Lung (tissue), 12 donors: ENCODE results near the gene SOBP. TPM values are rescaled to one million over a fixed set of nuclear protein-coding genes. Genes with fewer than 3 reads are reported as not detected.
A peak's percentile ranks its signal among the peaks of the same experiment; 100 is the strongest.

ENCODE experiments used
- ATAC-seq: fragments of 200-7000 bp; cut with Tn5 transposase; one replicate; pipeline ENCODE4 v1.9.1; 2020; ENCODE audit warnings: moderate number of reproducible peaks; ENCODE audit not compliant: insufficient read depth, low FRiP score
- DNase-seq, 3 donors: peaks; one replicate each; pipeline ENCODE4 v3.0.0-alpha.2; 2013 to 2017
- H3K27ac ChIP-seq, 2 donors: one replicate each; pipeline ENCODE4 v1.5.1; 2013; ENCODE audit warnings: mild to moderate bottlenecking in 2 of 2, moderate library complexity in 2 of 2, control low read depth in 1 of 2, inconsistent platforms in 1 of 2, low read depth in 1 of 2, low read length in 1 of 2
- H3K27me3 ChIP-seq, 3 donors: one replicate each; pipeline ENCODE4 v1.5.1; 2013; ENCODE audit warnings: low read length in 2 of 3; ENCODE audit not compliant: control insufficient read depth in 3 of 3, insufficient read depth in 3 of 3
- H3K36me3 ChIP-seq, 4 donors: one replicate each; pipeline ENCODE4 v1.5.1; 2013; ENCODE audit warnings: low read length in 4 of 4, mild to moderate bottlenecking in 1 of 4, moderate library complexity in 1 of 4; ENCODE audit not compliant: control insufficient read depth in 4 of 4, insufficient read depth in 4 of 4
- H3K4me1 ChIP-seq, 5 donors: one replicate each; pipeline ENCODE4 v1.5.1; 2013; ENCODE audit warnings: low read length in 5 of 5, mild to moderate bottlenecking in 2 of 5, moderate library complexity in 1 of 5; ENCODE audit not compliant: control insufficient read depth in 5 of 5, insufficient read depth in 5 of 5
- H3K4me3 ChIP-seq: one replicate; pipeline ENCODE4 v1.5.1; 2013; ENCODE audit warnings: mild to moderate bottlenecking, control low read depth, moderate library complexity
- H3K9ac ChIP-seq, 2 donors: one replicate each; pipeline ENCODE4 v1.5.1; 2013; ENCODE audit warnings: low read length in 2 of 2, control low read depth in 1 of 2; ENCODE audit not compliant: insufficient read depth in 1 of 2
- H3K9me3 ChIP-seq, 4 donors: one replicate each; pipeline ENCODE4 v1.5.1; 2013; ENCODE audit warnings: low read length in 3 of 4, mild to moderate bottlenecking in 1 of 4, moderate library complexity in 1 of 4; ENCODE audit not compliant: control insufficient read depth in 4 of 4, insufficient read depth in 3 of 4
- WGBS, 2 donors: extraction: QIAGEN DNeasy Blood & Tissue Kit; methylation state at CpG; one replicate each; pipeline ENCODE4 v1.1.7; 2013; 5-methylcytosine and 5-hydroxymethylcytosine counted together
- polyA plus RNA-seq, 2 donors: library from polyadenylated mRNA; stranded (reverse); fragments of 200-250 nt; gene quantifications; one replicate each; pipeline ENCODE4 v1.2.1, GENCODE V29; 2013
- total RNA-seq, 2 donors: library from RNA; depleted of rRNA in 1 of 2; stranded (reverse); fragments of >200 nt in 1 of 2; gene quantifications; one replicate each; pipeline ENCODE4 v1.2.1, GENCODE V29; 2014 to 2021
- TF ChIP-seq, protein P1 (sequence below): IDR thresholded peaks from 2 replicates; pipeline ENCODE4 v1.5.1; 2012; ENCODE audit warnings: mild to moderate bottlenecking; ENCODE audit errors: control extremely low read depth, extremely low read depth
- donor health status: control.
- donor health status: control.
- donor health status: Bipolar disorder and iron deficiency.
- donor health status: healthy.
- donor health status: DM: yes; HTN: yes; CAD: no.

SOBP gene
- total and polyA plus RNA-seq, 4 donors: 1.6 to 14.5 (median 5.8) TPM

- no peaks in the 10 kb centered on the region for H3K9me3 ChIP-seq
- no peak overlapping the region for H3K9ac ChIP-seq
- ATAC-seq: no peak
- WGBS, 2 donors: 95 to 96% methylated on average over 7 of the region's 7 CpGs
- H3K4me3 ChIP-seq: no peak overlapping the region
- H3K36me3 ChIP-seq: peaks cover 0 to 2% (median 0%) of the 10 kb centered on the region in 4 donors
- no peaks in the 10 kb centered on the region for H3K27me3 ChIP-seq
- no peak overlapping the region for H3K27ac ChIP-seq
- TF ChIP-seq, protein P1, sequence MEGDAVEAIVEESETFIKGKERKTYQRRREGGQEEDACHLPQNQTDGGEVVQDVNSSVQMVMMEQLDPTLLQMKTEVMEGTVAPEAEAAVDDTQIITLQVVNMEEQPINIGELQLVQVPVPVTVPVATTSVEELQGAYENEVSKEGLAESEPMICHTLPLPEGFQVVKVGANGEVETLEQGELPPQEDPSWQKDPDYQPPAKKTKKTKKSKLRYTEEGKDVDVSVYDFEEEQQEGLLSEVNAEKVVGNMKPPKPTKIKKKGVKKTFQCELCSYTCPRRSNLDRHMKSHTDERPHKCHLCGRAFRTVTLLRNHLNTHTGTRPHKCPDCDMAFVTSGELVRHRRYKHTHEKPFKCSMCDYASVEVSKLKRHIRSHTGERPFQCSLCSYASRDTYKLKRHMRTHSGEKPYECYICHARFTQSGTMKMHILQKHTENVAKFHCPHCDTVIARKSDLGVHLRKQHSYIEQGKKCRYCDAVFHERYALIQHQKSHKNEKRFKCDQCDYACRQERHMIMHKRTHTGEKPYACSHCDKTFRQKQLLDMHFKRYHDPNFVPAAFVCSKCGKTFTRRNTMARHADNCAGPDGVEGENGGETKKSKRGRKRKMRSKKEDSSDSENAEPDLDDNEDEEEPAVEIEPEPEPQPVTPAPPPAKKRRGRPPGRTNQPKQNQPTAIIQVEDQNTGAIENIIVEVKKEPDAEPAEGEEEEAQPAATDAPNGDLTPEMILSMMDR: no peak
- no peak for DNase-seq
- no peaks in the 10 kb centered on the region for H3K4me1 ChIP-seq
Measured at GRCh38 chr6:107555449-107555848, 65.5 kb downstream of the SOBP start.

DNA sequence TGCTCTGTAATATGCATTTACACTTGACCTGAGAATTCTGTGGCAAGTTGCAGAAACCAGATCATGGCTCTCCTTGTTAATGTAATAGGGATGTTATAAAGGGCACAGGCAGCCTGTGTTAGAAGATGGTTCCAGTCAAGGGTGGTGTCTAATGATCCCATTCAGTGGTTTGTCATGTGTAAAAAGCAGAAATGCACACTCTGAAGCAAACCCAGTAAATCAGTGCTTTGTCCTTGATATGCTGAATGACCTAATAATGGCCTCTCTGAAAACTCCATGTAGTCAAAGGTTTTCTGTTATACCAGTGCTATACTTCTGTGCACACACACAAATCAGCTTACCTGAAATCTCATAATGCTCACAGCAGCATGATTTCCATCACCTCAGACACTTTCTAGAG, 66.2 kb downstream of the SOBP start:
- Histone ChIP-seq H3K36me3 (peaks cover 0 to 2% (median 0%) of the 10 kb centered on the region in 4 donors), H3K9ac (no peak overlapping the region), H3K4me3 (no peak overlapping the region), H3K27me3 (no peaks in the 10 kb centered on the region), H3K9me3 (no peaks in the 10 kb centered on the region), H3K4me1 (peaks cover 0 to 2% (median 0%) of the 10 kb centered on the region in 5 donors), H3K27ac (no peak overlapping the region)
- ATAC-seq: no peak
- DNase-seq: no peak
- TF ChIP-seq, protein P1: no peak

- ATAC-seq: no peak
- DNase-seq: no peak
- Histone ChIP-seq H3K27ac (no peak overlapping the region), H3K4me3 (no peak overlapping the region), H3K36me3 (peaks cover 0 to 2% (median 0%) of the 10 kb centered on the region in 4 donors), H3K4me1 (peaks cover 0 to 2% (median 0%) of the 10 kb centered on the region in 5 donors), H3K9me3 (no peaks in the 10 kb centered on the region), H3K27me3 (no peaks in the 10 kb centered on the region), H3K9ac (no peak overlapping the region)
- TF ChIP-seq, protein P1: no peak
Measured at GRCh38 chr6:107557698-107558097, 67.8 kb downstream of the SOBP start.

DNA sequence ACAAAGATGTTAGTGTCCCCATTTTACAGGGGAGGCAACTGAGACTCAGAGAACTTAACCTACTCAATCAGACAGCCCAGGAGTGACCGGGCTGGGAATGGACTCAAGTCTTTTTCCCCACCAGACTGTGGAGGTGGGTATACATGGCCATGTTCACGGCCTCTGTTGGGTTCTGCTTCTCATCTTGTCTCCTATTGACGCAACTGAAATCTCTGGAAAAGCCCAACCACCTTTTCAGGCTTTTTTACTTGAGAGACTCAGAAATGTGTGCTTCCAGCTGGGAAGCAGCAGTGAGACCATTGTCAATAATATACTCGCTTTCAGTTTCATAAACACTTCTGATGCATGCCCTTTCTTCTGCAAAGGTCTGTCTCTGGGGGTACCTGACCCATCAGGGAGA, 70.7 kb downstream of the SOBP start:
- Histone ChIP-seq H3K9ac (peak overlapping the region in 1 of 2 donors; percentile 11), H3K27me3 (no peaks in the 10 kb centered on the region), H3K4me3 (no peak overlapping the region), H3K9me3 (no peaks in the 10 kb centered on the region), H3K4me1 (peaks cover 0 to 5% (median 0%) of the 10 kb centered on the region in 5 donors), H3K36me3 (no peaks in the 10 kb centered on the region), H3K27ac (no peak overlapping the region)
- TF ChIP-seq, protein P1: no peak
- WGBS, 2 donors: 83% methylated on average over 4 of the region's 4 CpGs
- DNase-seq: peak in 2 of 3 donors; percentile 41 to 62
- no peak for ATAC-seq
